ENCODE data around the gene CGA.

Gene CGA

GRCh38 chr6:87100216-87100615 is 5.3 kb upstream of the CGA start:
- DNase-seq (ENCODE audit: low read depth), result no peak
- no peak for TF ChIP-seq MYC (IDR thresholded peaks at IDR 0.05; ENCODE audit: low read depth, low read length)
- TF ChIP-seq, protein P1, sequence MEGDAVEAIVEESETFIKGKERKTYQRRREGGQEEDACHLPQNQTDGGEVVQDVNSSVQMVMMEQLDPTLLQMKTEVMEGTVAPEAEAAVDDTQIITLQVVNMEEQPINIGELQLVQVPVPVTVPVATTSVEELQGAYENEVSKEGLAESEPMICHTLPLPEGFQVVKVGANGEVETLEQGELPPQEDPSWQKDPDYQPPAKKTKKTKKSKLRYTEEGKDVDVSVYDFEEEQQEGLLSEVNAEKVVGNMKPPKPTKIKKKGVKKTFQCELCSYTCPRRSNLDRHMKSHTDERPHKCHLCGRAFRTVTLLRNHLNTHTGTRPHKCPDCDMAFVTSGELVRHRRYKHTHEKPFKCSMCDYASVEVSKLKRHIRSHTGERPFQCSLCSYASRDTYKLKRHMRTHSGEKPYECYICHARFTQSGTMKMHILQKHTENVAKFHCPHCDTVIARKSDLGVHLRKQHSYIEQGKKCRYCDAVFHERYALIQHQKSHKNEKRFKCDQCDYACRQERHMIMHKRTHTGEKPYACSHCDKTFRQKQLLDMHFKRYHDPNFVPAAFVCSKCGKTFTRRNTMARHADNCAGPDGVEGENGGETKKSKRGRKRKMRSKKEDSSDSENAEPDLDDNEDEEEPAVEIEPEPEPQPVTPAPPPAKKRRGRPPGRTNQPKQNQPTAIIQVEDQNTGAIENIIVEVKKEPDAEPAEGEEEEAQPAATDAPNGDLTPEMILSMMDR (IDR thresholded peaks at IDR 0.05; ENCODE audit: low read depth, low read length), result no peak
- TF ChIP-seq MAX (IDR thresholded peaks at IDR 0.05; ENCODE audit: low read depth, low read length), result no peak
- no peak for TF ChIP-seq POLR2A (IDR thresholded peaks at IDR 0.05; ENCODE audit: extremely low read depth, insufficient read length)

DNA sequence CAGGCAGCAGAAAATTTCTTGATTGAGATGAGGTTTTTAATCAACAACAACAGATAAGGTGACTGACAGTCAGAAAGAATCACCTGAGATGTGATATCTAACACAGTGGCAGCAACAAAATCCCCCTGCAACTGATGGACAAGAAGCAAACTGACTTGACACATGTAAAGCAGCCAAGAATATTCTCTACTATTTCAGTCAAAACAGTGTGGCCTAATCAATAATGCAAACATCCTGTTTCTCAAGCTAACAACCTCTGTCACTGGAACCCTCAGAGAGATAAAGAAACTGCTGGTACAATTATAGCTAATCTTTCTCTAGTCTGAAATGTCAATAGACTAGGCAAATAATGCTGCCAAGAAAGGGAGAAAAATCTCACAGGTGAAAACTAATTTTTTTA is 4.6 kb upstream of the CGA start:
- DNase-seq (ENCODE audit: low read depth), result no peak
- H3K4me3 ChIP-seq (ENCODE audit: low read depth, low read length), result no peak overlapping the region
- no peak for TF ChIP-seq MAX (IDR thresholded peaks at IDR 0.05; ENCODE audit: low read depth, low read length)
- TF ChIP-seq, protein P1 (IDR thresholded peaks at IDR 0.05; ENCODE audit: low read depth, low read length), result no peak

More at GRCh38 chr6:87100216-87100615, 5.3 kb upstream of the CGA start:
- no peak overlapping the region for H3K4me3 ChIP-seq (ENCODE audit: low read depth, low read length)

- no peak for DNase-seq (ENCODE audit: low read depth)
- no peak overlapping the region for H3K4me3 ChIP-seq (ENCODE audit: low read depth, low read length)
- TF ChIP-seq, protein P1 (IDR thresholded peaks at IDR 0.05; ENCODE audit: low read depth, low read length), result no peak
- no peak for TF ChIP-seq POLR2A (IDR thresholded peaks at IDR 0.05; ENCODE audit: extremely low read depth, insufficient read length)
- no peak for TF ChIP-seq MAX (IDR thresholded peaks at IDR 0.05; ENCODE audit: low read depth, low read length)
- TF ChIP-seq MYC (IDR thresholded peaks at IDR 0.05; ENCODE audit: low read depth, low read length), result no peak
These were observed 330 bp downstream of the CGA start for GRCh38 chr6:87094576-87094975.

DNA sequence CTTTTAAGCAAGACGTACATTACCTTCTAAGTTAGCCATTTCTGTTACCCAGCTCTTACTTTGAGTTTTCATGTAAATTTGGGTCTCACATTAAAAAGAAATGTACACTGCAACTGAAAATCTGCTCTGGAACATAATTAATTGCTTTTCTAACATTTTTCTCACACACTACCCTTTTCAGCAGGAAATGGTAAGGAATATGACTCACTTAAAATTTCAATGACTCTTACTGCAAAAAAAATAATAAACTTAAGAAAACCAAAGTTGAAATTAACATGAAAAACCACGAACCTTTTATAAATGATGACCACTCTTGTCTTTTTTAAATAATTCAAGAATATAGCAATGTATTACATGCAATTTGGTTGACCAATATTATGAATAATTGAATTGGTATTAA is 1.3 kb downstream of the CGA start:
- TF ChIP-seq MAX (IDR thresholded peaks at IDR 0.05; ENCODE audit: low read depth, low read length) (no peak), POLR2A (IDR thresholded peaks at IDR 0.05; ENCODE audit: extremely low read depth, insufficient read length) (no peak), MYC (IDR thresholded peaks at IDR 0.05; ENCODE audit: low read depth, low read length) (no peak)
- TF ChIP-seq, protein P1 (IDR thresholded peaks at IDR 0.05; ENCODE audit: low read depth, low read length), result no peak

GRCh38 chr6:87093199-87093598 is 1.7 kb downstream of the CGA start:
- no peak for TF ChIP-seq POLR2A (IDR thresholded peaks at IDR 0.05; ENCODE audit: extremely low read depth, insufficient read length)
- H3K4me3 ChIP-seq (ENCODE audit: low read depth, low read length), result no peak overlapping the region
- DNase-seq (ENCODE audit: low read depth), result no peak

More for the DNA sequence above, 1.3 kb downstream of the CGA start:
- no peak for DNase-seq (ENCODE audit: low read depth)
- no peak overlapping the region for H3K4me3 ChIP-seq (ENCODE audit: low read depth, low read length)

DNA sequence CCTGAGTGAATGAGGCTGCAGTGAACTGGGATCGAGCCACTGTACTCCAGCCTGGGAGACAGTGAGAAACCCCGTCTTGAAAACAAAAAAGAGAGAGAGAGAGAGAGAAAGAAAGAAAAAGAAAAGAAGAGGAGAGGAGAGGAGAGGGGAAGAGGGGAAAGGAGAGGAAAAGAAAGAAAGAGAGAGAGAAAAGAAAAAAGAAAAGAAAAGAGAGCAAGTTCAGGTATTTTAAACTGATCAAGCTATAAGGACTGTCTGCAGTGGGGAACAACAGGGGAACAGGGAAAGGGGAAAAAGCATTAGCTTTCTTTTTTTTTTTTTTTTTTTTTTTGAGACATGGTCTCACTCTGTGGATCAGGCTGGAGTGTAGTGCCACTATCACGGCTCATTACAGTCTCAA is 2.5 kb downstream of the CGA start:
- no peak overlapping the region for H3K4me3 ChIP-seq (ENCODE audit: low read depth, low read length)
- TF ChIP-seq, protein P1 (IDR thresholded peaks at IDR 0.05; ENCODE audit: low read depth, low read length), result no peak
- TF ChIP-seq MYC (IDR thresholded peaks at IDR 0.05; ENCODE audit: low read depth, low read length) (no peak), MAX (IDR thresholded peaks at IDR 0.05; ENCODE audit: low read depth, low read length) (no peak), POLR2A (IDR thresholded peaks at IDR 0.05; ENCODE audit: extremely low read depth, insufficient read length) (no peak)
- DNase-seq (ENCODE audit: low read depth), result no peak
